Mammary epithelial cell (primary cell): Measurements from ENCODE around the gene ERI2.

Experiments used
- EZH2 ChIP-seq: IDR thresholded peaks from 2 replicates; pipeline ENCODE4 v1.6.1; 2012; ENCODE audit warnings: low read length, inconsistent platforms, borderline replicate concordance
- TF ChIP-seq, protein P1 (sequence below), 2 donors: IDR thresholded peaks in 1 of 2; conservative IDR thresholded peaks in 1 of 2; 2 replicates each; pipeline ENCODE4 v1.5.1; 2011 to 2012; ENCODE audit warnings: inconsistent platforms in 2 of 2, low read length in 2 of 2, mild to moderate bottlenecking in 2 of 2, control low read depth in 1 of 2, low read depth in 1 of 2; ENCODE audit not compliant: insufficient read depth in 1 of 2; ENCODE audit errors: extremely low read depth in 1 of 2

DNA sequence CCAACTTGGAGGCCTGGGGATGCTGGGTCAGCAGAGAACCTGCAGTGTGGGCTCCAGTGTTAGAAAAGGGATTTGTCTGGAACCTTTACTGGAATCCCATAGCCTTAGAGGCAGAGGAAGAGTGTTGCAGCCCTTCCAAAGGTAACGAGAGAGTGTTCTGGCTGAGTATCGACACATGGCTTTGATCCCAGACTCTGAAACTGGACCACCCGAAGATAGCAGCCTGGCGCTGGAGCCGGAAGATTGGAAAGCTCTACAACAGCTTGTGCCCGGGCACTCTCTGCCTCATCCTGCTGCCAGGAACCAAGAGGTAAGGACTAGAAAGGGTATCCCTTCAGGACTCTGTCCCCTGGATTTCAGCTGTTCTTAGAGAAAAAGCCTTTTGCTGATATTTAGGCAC, 39.8 kb upstream of the ERI2 start:
- TF ChIP-seq EZH2 = no peak
- TF ChIP-seq, protein P1, sequence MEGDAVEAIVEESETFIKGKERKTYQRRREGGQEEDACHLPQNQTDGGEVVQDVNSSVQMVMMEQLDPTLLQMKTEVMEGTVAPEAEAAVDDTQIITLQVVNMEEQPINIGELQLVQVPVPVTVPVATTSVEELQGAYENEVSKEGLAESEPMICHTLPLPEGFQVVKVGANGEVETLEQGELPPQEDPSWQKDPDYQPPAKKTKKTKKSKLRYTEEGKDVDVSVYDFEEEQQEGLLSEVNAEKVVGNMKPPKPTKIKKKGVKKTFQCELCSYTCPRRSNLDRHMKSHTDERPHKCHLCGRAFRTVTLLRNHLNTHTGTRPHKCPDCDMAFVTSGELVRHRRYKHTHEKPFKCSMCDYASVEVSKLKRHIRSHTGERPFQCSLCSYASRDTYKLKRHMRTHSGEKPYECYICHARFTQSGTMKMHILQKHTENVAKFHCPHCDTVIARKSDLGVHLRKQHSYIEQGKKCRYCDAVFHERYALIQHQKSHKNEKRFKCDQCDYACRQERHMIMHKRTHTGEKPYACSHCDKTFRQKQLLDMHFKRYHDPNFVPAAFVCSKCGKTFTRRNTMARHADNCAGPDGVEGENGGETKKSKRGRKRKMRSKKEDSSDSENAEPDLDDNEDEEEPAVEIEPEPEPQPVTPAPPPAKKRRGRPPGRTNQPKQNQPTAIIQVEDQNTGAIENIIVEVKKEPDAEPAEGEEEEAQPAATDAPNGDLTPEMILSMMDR (conservative IDR thresholded peaks at IDR 0.05 in 1 of 2, IDR thresholded peaks at IDR 0.05 in 1 of 2; ENCODE audit: extremely low read depth in 1 of 2, insufficient read depth in 1 of 2, low read depth in 1 of 2, low read length in 2 of 2) = no peak
